GM21447 (cell line): Measurements from ENCODE around the gene CRMP1.

Experiments used
- ATAC-seq: cut with Tn5 transposase; IDR thresholded peaks from one replicate; pipeline ENCODE4 v1.9.1; 2021; ENCODE audit not compliant: unreplicated experiment

CRMP1 gene

GRCh38 chr4:5774416-5775036 is 118.4 kb downstream of the CRMP1 start:
- ATAC-seq = no peak

GRCh38 chr4:5773271-5773555 is 119.7 kb downstream of the CRMP1 start:
- no peak for ATAC-seq

GRCh38 chr4:5772528-5773270 is 120.2 kb downstream of the CRMP1 start:
- ATAC-seq = no peak
